PFSK-1 (cell line): Measurements from ENCODE around the gene ACOX1.

Source experiments
- FOXP2 ChIP-seq: optimal IDR thresholded peaks from 2 replicates; pipeline ENCODE3; 2011; ENCODE audit warnings: borderline replicate concordance, control low read depth, inconsistent platforms; ENCODE audit not compliant: insufficient read depth; ENCODE audit errors: extremely low read length, extremely low read depth
- POLR2AphosphoS5 ChIP-seq: IDR thresholded peaks from 2 replicates; pipeline ENCODE4 v1.6.1; 2012; ENCODE audit warnings: low read depth, mild to moderate bottlenecking, control low read depth, low read length, moderate library complexity
- SIN3A ChIP-seq: IDR thresholded peaks from 2 replicates; pipeline ENCODE4 v1.6.1; 2012; ENCODE audit warnings: mild to moderate bottlenecking, low read length, moderate library complexity, borderline replicate concordance; ENCODE audit not compliant: insufficient read depth
- TAF1 ChIP-seq: IDR thresholded peaks from 2 replicates; pipeline ENCODE4 v1.6.1; 2012; ENCODE audit warnings: low read length, control low read depth, borderline replicate concordance; ENCODE audit not compliant: insufficient read depth
- TF ChIP-seq, protein P1 (sequence below), 2 experiments: IDR thresholded peaks; 2 replicates each; pipeline versions ENCODE4 v1.6.1 to v1.8.0; 2011 to 2012; ENCODE audit warnings: low read depth in 2 of 2, low read length in 2 of 2, control low read depth in 1 of 2, inconsistent platforms in 1 of 2, mild to moderate bottlenecking in 1 of 2, moderate library complexity in 1 of 2; ENCODE audit not compliant: insufficient read depth in 1 of 2

Gene ACOX1

DNA sequence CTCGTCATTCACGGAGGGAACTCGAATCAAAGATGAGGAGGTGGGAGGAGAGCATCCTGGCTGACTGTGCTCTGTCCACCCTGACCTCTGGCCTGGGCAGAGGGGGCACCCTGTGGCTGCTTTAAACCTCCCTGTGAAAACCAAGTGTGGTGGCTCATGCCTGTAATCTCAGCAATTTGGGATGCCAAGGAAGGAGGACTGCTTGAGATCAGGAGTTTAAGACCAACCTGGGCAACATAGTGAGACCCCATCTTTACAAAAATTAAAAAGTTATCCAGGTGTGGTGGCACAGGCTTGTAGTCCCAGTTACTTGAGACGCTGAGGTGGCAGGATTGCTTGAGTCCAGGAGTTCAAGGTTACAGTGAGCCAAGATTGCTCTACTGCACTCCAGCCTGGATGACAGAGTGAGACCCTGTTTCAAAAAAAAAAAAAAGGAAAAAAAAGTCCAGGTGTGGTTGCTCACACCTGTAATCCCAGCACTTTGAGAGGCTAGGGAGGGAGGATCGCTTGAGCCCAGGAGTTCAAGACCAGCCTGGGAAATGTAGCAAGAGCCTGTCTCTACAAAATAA, 15.9 kb upstream of the ACOX1 start:
- TF ChIP-seq SIN3A (no peak), FOXP2 (no peak), TAF1 (no peak), POLR2AphosphoS5 (no peak)
- TF ChIP-seq, protein P1, sequence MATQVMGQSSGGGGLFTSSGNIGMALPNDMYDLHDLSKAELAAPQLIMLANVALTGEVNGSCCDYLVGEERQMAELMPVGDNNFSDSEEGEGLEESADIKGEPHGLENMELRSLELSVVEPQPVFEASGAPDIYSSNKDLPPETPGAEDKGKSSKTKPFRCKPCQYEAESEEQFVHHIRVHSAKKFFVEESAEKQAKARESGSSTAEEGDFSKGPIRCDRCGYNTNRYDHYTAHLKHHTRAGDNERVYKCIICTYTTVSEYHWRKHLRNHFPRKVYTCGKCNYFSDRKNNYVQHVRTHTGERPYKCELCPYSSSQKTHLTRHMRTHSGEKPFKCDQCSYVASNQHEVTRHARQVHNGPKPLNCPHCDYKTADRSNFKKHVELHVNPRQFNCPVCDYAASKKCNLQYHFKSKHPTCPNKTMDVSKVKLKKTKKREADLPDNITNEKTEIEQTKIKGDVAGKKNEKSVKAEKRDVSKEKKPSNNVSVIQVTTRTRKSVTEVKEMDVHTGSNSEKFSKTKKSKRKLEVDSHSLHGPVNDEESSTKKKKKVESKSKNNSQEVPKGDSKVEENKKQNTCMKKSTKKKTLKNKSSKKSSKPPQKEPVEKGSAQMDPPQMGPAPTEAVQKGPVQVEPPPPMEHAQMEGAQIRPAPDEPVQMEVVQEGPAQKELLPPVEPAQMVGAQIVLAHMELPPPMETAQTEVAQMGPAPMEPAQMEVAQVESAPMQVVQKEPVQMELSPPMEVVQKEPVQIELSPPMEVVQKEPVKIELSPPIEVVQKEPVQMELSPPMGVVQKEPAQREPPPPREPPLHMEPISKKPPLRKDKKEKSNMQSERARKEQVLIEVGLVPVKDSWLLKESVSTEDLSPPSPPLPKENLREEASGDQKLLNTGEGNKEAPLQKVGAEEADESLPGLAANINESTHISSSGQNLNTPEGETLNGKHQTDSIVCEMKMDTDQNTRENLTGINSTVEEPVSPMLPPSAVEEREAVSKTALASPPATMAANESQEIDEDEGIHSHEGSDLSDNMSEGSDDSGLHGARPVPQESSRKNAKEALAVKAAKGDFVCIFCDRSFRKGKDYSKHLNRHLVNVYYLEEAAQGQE (IDR thresholded peaks at IDR 0.05; ENCODE audit: insufficient read depth in 1 of 2, low read depth in 2 of 2, low read length in 2 of 2): no peak

DNA sequence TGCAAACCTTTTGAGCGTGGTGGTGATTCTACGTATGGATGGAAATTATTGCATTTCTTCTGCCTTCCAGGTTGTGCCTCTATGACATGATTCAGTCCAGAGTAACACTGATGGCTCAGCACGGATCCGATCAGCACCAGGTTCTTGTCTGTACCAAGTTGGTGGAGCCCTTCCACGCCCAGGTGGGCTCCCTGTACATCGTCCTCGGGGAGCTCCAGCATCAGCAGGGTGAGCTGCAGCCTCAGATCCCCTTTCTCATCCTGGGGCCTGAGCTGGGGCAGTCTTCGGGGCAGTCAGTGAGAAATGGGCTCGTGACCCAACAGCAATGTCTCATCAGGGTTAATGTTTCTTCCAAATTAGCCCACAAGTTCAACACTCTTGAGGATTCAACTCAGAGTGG, 12.4 kb upstream of the ACOX1 start:
- TF ChIP-seq FOXP2 (no peak), POLR2AphosphoS5 (no peak), TAF1 (no peak), SIN3A (no peak)
- TF ChIP-seq, protein P1 (IDR thresholded peaks at IDR 0.05; ENCODE audit: insufficient read depth in 1 of 2, low read depth in 2 of 2, low read length in 2 of 2): no peak

DNA sequence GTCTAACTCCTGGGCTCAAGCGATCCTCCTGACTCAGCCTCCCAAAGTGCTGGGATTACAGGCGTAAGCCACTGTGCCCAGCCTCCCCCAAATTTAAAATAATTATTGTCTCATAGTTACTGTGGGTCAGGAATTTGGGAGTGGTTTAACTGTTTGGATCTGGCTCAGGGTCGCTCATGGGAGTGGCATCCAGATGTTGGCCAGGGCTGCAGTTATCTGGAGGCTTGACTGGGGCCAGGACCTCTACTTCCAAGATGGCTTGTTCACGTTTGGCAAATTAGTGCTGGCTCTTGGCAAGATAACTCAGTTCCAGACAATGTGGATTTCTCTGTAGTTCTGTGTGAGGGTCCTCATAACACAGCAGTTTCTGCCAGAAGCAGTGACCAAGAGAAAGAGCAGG, 8.1 kb upstream of the ACOX1 start:
- no peak for TF ChIP-seq SIN3A

DNA sequence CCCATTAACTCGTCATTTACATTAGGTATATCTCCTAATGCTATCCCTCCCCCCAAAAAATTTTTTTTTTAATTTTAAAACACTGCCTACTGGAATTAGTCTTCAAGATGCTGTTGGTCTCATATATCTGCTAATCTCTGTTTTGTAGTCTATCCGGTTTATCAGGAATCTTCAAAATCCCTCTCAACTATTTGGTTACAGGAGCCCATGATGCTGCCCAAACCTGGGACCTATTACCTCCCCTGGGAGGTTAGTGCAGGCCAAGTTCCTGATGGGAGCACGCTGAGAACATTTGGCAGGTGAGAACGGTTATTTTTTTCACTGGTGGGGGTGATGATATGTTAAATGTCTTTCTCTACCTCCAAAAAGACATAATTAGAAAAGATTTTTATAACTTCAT, 7.0 kb upstream of the ACOX1 start:
- TF ChIP-seq FOXP2 (no peak), TAF1 (no peak), POLR2AphosphoS5 (no peak), SIN3A (no peak)
- TF ChIP-seq, protein P1 (IDR thresholded peaks at IDR 0.05; ENCODE audit: insufficient read depth in 1 of 2, low read depth in 2 of 2, low read length in 2 of 2): no peak

DNA sequence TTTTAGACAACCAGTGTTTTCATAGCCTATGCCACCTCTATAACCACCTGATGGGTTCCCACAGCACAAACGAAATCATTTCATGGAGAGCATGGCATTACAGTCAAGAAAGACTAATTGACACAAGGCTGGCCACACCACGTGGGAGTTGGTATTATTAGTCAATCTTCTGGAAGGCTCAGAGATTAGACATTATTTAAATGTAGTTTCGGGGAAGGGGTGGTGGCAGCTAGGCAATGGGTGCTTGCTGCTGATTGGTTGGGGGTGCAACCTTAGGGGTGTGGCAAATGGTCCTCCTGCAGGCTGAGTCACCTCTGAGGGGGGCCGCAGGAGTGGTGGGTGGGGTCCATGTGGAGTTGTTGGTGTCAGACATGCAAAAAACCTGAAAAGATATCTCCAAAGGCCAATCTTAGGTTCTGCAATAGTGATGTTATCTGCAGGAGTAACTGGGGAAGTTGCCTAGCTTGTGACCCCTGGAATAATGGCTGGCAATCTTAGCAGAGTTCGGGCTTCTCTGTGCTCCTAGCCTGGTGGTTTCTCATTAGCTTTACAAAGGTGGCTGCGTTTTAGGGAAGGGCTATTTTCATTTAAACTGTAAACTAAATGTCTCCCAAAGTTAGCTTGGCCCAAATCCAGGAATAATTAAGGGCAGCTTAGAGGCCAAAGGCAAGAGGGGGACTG, 4.7 kb upstream of the ACOX1 start:
- TF ChIP-seq FOXP2 (no peak), SIN3A (no peak), POLR2AphosphoS5 (no peak), TAF1 (no peak)
- TF ChIP-seq, protein P1 (IDR thresholded peaks at IDR 0.05; ENCODE audit: insufficient read depth in 1 of 2, low read depth in 2 of 2, low read length in 2 of 2): no peak
